Measurements from ENCODE around the gene RAB36. TPM values are rescaled to one million over a fixed set of nuclear protein-coding genes. Genes with fewer than 3 reads are reported as not detected.

The RAB36 gene
- total RNA-seq, 2 donors from 2014 or later: 0.98 to 2.3 TPM

GRCh38 chr22:23098718-23099530 lies 46.4 kb upstream of the RAB36 start:
- peak; percentile 32 for DNase-seq
- no peaks in the 10 kb centered on the region for H3K27me3 ChIP-seq
- H3K4me1 ChIP-seq: no peaks in the 10 kb centered on the region

DNA sequence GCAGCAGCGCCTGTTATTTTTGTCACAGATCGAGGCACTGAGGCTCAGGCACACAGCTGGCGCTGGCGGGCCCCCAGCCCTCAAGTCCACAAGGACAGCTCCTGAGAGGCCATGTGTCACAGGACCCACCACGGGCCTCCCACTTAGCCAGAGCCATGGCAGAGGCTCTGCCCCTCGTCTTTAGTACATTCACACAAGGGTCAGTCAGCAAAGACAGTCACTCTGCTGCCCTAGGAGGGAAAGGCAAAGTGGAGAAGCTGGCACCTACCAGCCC lies 45.8 kb upstream of the RAB36 start:
- Histone ChIP-seq H3K36me3 (no peaks in the 10 kb centered on the region), H3K9ac (ENCODE audit: low read depth in 2 of 2, low read length in 2 of 2) (no peak overlapping the region), H3K4me1 (no peaks in the 10 kb centered on the region), H3K9me3 (no peaks in the 10 kb centered on the region), H3K27ac (no peak overlapping the region), H3K4me3 (no peak overlapping the region), H3K27me3 (no peaks in the 10 kb centered on the region)
- no peak for TF ChIP-seq CTCF (IDR thresholded peaks at IDR 0.05)
- intact Hi-C loops (cut with DNase I): no loop called here
- no peak for DNase-seq

More at GRCh38 chr22:23098718-23099530, 46.4 kb upstream of the RAB36 start:
- no peak for TF ChIP-seq CTCF (IDR thresholded peaks at IDR 0.05)
- peak overlapping the region in 1 of 2 donors; percentile 19 for H3K9ac ChIP-seq (ENCODE audit: low read depth in 2 of 2, low read length in 2 of 2)
- no peaks in the 10 kb centered on the region for H3K9me3 ChIP-seq
- H3K4me3 ChIP-seq: no peak overlapping the region
- intact Hi-C loops (cut with DNase I): no loop called here
- H3K36me3 ChIP-seq: no peaks in the 10 kb centered on the region
- H3K27ac ChIP-seq: no peak overlapping the region

DNA sequence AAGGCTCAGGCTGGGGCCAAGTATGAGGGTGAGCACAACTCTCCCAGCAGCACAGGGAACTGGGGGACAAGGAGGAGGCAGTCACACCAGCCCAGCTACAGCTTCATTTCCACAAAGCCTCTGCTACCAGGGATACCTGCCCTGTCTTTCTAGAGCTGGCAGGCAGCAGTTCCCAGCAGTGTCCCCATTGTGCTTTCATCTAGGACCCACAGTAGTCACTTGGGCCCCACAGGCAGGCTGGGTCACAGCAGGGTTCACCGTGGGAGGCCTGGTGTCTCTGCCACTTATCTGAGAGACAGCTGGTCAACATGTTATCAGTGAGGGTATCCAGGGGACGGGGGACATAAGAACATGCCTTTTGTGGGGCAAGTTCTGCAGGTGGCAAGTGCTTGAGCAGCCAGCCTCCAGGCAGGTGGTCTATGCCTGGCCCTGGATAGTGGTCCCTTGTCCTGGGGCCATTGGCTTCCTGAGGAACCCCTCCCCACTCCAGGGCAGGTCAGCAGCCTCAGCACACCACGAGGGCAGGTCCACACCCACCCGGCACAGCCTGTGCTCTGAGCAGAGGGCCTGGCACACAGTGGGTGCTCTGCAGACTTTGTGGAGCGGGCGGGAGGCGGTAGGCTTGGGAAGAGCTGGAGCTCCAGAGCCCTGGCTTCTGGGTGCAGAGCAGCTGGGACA lies 45.0 kb upstream of the RAB36 start:
- no peaks in the 10 kb centered on the region for H3K27me3 ChIP-seq
- no peaks in the 10 kb centered on the region for H3K9me3 ChIP-seq
- no peak for TF ChIP-seq CTCF (IDR thresholded peaks at IDR 0.05)
- DNase-seq: no peak
- H3K4me3 ChIP-seq: no peak overlapping the region
- H3K27ac ChIP-seq: no peak overlapping the region
- intact Hi-C loops (cut with DNase I): no loop called here
- H3K36me3 ChIP-seq: no peaks in the 10 kb centered on the region
- H3K9ac ChIP-seq (ENCODE audit: low read depth in 2 of 2, low read length in 2 of 2): no peak overlapping the region
- H3K4me1 ChIP-seq: no peaks in the 10 kb centered on the region

GRCh38 chr22:23101524-23101923 lies 43.8 kb upstream of the RAB36 start:
- H3K36me3 ChIP-seq: no peaks in the 10 kb centered on the region
- no peak overlapping the region for H3K4me3 ChIP-seq
- no peak overlapping the region for H3K27ac ChIP-seq
- H3K9me3 ChIP-seq: no peaks in the 10 kb centered on the region
- H3K9ac ChIP-seq (ENCODE audit: low read depth in 2 of 2, low read length in 2 of 2): no peak overlapping the region
- H3K4me1 ChIP-seq: no peaks in the 10 kb centered on the region
- no peaks in the 10 kb centered on the region for H3K27me3 ChIP-seq
- no peak for DNase-seq
- intact Hi-C loops (cut with DNase I): no loop called here
- TF ChIP-seq CTCF (IDR thresholded peaks at IDR 0.05): no peak

- Histone ChIP-seq H3K4me3 (no peak overlapping the region), H3K9me3 (no peaks in the 10 kb centered on the region), H3K36me3 (no peaks in the 10 kb centered on the region), H3K27ac (no peak overlapping the region), H3K4me1 (no peaks in the 10 kb centered on the region), H3K27me3 (no peaks in the 10 kb centered on the region), H3K9ac (ENCODE audit: low read depth in 2 of 2, low read length in 2 of 2) (no peak overlapping the region)
- no peak for TF ChIP-seq CTCF (IDR thresholded peaks at IDR 0.05)
- intact Hi-C loops (cut with DNase I): no loop called here
- DNase-seq: no peak
Measured at GRCh38 chr22:23102002-23102655, 43.1 kb upstream of the RAB36 start.
